ENCODE measurements around the gene ZNF33A. TPM values are rescaled to one million over a fixed set of nuclear protein-coding genes. Genes with fewer than 3 reads are reported as not detected.
"Not testable (repeated sequence)": the region's sequence is repeated elsewhere in the genome, so short reads cannot be mapped to it uniquely, and the experiment has no call there.

The ZNF33A gene
- total RNA-seq, 1 donor from 2014 or later = 65.5 TPM

- Histone ChIP-seq H3K4me1 (no peaks in the 10 kb centered on the region), H4K20me1 (ENCODE audit: low read depth) (no peaks in the 10 kb centered on the region), H3K9me3 (ENCODE audit: low read depth) (peaks cover 24% of the 10 kb centered on the region), H3K27me3 (no peaks in the 10 kb centered on the region), H2AFZ (replicated peaks) (no peak overlapping the region), H3F3A (ENCODE audit: low read depth) (no peaks in the 10 kb centered on the region), H3K79me2 (ENCODE audit: low read depth) (no peaks in the 10 kb centered on the region), H3K36me3 (no peaks in the 10 kb centered on the region), H3K9ac (no peak overlapping the region), H3K27ac (no peak overlapping the region), H3K4me3 (no peak overlapping the region), H3K4me2 (no peak overlapping the region)
- no peak for TF ChIP-seq EZH2phosphoT487 (IDR thresholded peaks at IDR 0.05)
- TF ChIP-seq EZH2 (IDR thresholded peaks at IDR 0.05) = no peak
- TF ChIP-seq, protein P1, sequence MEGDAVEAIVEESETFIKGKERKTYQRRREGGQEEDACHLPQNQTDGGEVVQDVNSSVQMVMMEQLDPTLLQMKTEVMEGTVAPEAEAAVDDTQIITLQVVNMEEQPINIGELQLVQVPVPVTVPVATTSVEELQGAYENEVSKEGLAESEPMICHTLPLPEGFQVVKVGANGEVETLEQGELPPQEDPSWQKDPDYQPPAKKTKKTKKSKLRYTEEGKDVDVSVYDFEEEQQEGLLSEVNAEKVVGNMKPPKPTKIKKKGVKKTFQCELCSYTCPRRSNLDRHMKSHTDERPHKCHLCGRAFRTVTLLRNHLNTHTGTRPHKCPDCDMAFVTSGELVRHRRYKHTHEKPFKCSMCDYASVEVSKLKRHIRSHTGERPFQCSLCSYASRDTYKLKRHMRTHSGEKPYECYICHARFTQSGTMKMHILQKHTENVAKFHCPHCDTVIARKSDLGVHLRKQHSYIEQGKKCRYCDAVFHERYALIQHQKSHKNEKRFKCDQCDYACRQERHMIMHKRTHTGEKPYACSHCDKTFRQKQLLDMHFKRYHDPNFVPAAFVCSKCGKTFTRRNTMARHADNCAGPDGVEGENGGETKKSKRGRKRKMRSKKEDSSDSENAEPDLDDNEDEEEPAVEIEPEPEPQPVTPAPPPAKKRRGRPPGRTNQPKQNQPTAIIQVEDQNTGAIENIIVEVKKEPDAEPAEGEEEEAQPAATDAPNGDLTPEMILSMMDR (IDR thresholded peaks at IDR 0.05) = no peak
- H3K36me3 Mint-ChIP-seq = no peaks in the 10 kb centered on the region
- DNase-seq (ENCODE audit: low spot score) = no peak
- no peak overlapping the region for H3K27ac Mint-ChIP-seq
- peaks cover 18% of the 10 kb centered on the region for H3K9me3 Mint-ChIP-seq
- H3K4me3 Mint-ChIP-seq = no peak overlapping the region
- H3K4me1 Mint-ChIP-seq = no peaks in the 10 kb centered on the region
- H3K27me3 Mint-ChIP-seq (ENCODE audit: insufficient read depth, low read depth) = no peaks in the 10 kb centered on the region
Measured at GRCh38 chr10:38072552-38072951, 62.1 kb downstream of the ZNF33A start.

DNA sequence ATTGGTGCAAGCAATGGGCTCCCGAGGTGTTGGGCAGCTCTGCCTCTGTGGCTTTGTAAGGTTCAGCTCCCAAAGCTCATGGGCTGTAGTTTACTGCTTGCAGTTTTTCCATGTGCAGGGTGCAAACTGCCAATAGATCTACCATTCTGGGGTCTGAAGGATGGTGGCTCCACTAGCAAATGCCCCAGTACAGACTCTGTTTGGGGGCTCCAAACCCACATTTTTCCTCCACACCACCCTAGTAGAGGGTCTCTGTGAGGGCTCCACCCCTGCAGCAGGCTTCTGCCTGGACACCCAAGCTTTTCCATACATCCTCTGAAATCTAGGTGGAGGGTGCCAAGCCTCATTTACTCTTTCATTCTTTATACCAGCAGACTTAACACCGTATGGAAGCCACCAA is 66.2 kb downstream of the ZNF33A start:
- H3K9ac ChIP-seq = no peak overlapping the region
- peaks cover 24% of the 10 kb centered on the region for H3K9me3 ChIP-seq (ENCODE audit: low read depth)
- no peaks in the 10 kb centered on the region for H3F3A ChIP-seq (ENCODE audit: low read depth)
- no peaks in the 10 kb centered on the region for H3K4me1 Mint-ChIP-seq
- H2AFZ ChIP-seq (replicated peaks) = no peak overlapping the region
- no peak overlapping the region for H3K4me3 Mint-ChIP-seq
- no peaks in the 10 kb centered on the region for H4K20me1 ChIP-seq (ENCODE audit: low read depth)
- no peaks in the 10 kb centered on the region for H3K4me1 ChIP-seq
- H3K36me3 Mint-ChIP-seq = no peaks in the 10 kb centered on the region
- no peaks in the 10 kb centered on the region for H3K27me3 ChIP-seq
- DNase-seq (ENCODE audit: low spot score) = no peak
- H3K27ac ChIP-seq = no peak overlapping the region
- H3K79me2 ChIP-seq (ENCODE audit: low read depth) = no peaks in the 10 kb centered on the region
- no peaks in the 10 kb centered on the region for H3K36me3 ChIP-seq
- H3K27me3 Mint-ChIP-seq (ENCODE audit: insufficient read depth, low read depth) = peaks cover 2% of the 10 kb centered on the region
- no peak overlapping the region for H3K4me3 ChIP-seq
- peaks cover 27% of the 10 kb centered on the region for H3K9me3 Mint-ChIP-seq
- no peak overlapping the region for H3K27ac Mint-ChIP-seq
- H3K4me2 ChIP-seq = no peak overlapping the region
- TF ChIP-seq EZH2phosphoT487 (IDR thresholded peaks at IDR 0.05) (no peak), EZH2 (IDR thresholded peaks at IDR 0.05) (no peak)
- TF ChIP-seq, protein P1 (IDR thresholded peaks at IDR 0.05) = no peak

DNA sequence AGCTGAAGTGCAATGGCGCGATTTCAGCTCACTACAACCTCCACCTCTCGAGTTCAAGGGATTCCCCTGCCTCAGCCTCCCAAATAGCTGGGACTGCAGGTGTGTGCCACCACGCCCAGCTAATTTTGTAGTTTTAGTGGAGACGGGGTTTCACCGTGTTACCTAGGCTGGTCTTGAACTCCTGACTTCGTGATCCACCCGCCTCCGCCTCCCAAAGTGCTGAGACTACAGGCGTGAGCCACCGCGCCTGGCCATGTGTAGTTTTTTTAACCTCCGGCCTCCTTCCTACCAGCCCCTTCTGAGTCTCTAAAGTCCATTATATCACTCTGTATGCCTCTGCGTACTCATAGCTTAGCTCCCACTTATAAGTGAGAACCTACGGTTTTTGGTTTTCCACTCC is 82.8 kb downstream of the ZNF33A start:
- not testable (repeated sequence) for H4K20me1 ChIP-seq (ENCODE audit: low read depth); H3K79me2 ChIP-seq (ENCODE audit: low read depth); H3K4me3 ChIP-seq; H3K27me3 Mint-ChIP-seq (ENCODE audit: insufficient read depth, low read depth); DNase-seq (ENCODE audit: low spot score); H3K27ac ChIP-seq; H3K9ac ChIP-seq; H3K4me1 ChIP-seq; H3F3A ChIP-seq (ENCODE audit: low read depth); H3K9me3 ChIP-seq (ENCODE audit: low read depth); H3K27me3 ChIP-seq; H3K4me1 Mint-ChIP-seq; H3K27ac Mint-ChIP-seq; H3K36me3 ChIP-seq
- H3K4me3 Mint-ChIP-seq = peak overlapping the region; percentile 92
- H2AFZ ChIP-seq (replicated peaks) = peak overlapping the region; percentile 76
- peak overlapping the region; percentile 61 for H3K4me2 ChIP-seq
- peaks cover 34% of the 10 kb centered on the region for H3K36me3 Mint-ChIP-seq
- H3K9me3 Mint-ChIP-seq = peaks cover 41% of the 10 kb centered on the region

GRCh38 chr10:38093816-38094157 is 83.3 kb downstream of the ZNF33A start:
- no peak for DNase-seq (ENCODE audit: low spot score)
- Mint-ChIP-seq H3K9me3 (peaks cover 45% of the 10 kb centered on the region), H3K36me3 (peaks cover 38% of the 10 kb centered on the region), H3K27ac (no peak overlapping the region), H3K4me1 (peaks cover 10% of the 10 kb centered on the region), H3K27me3 (ENCODE audit: insufficient read depth, low read depth) (no peaks in the 10 kb centered on the region), H3K4me3 (peak overlapping the region; percentile 92)
- H3K27ac ChIP-seq = no peak overlapping the region
- H3K27me3 ChIP-seq = no peaks in the 10 kb centered on the region
- H3K79me2 ChIP-seq (ENCODE audit: low read depth) = no peaks in the 10 kb centered on the region
- no peak overlapping the region for H3K9ac ChIP-seq
- peak overlapping the region; percentile 61 for H3K4me2 ChIP-seq
- no peaks in the 10 kb centered on the region for H4K20me1 ChIP-seq (ENCODE audit: low read depth)
- H2AFZ ChIP-seq (replicated peaks) = peak overlapping the region; percentile 76
- peak overlapping the region; percentile 57 for H3K4me3 ChIP-seq
- H3F3A ChIP-seq (ENCODE audit: low read depth) = no peaks in the 10 kb centered on the region
- no peaks in the 10 kb centered on the region for H3K4me1 ChIP-seq
- TF ChIP-seq EZH2phosphoT487 (IDR thresholded peaks at IDR 0.05) (no peak), EZH2 (IDR thresholded peaks at IDR 0.05) (no peak)
- TF ChIP-seq, protein P1 (IDR thresholded peaks at IDR 0.05) = no peak
- H3K36me3 ChIP-seq = no peaks in the 10 kb centered on the region
- H3K9me3 ChIP-seq (ENCODE audit: low read depth) = peaks cover 8% of the 10 kb centered on the region

Data from neural progenitor cell (in vitro differentiated cells).